ENCODE data around the gene ZSCAN2.
A peak's percentile ranks its signal among the peaks of the same experiment; 100 is the strongest.
"Not testable (repeated sequence)": the region's sequence is repeated elsewhere in the genome, so short reads cannot be mapped to it uniquely, and the experiment has no call there.

The ZSCAN2 gene

DNA sequence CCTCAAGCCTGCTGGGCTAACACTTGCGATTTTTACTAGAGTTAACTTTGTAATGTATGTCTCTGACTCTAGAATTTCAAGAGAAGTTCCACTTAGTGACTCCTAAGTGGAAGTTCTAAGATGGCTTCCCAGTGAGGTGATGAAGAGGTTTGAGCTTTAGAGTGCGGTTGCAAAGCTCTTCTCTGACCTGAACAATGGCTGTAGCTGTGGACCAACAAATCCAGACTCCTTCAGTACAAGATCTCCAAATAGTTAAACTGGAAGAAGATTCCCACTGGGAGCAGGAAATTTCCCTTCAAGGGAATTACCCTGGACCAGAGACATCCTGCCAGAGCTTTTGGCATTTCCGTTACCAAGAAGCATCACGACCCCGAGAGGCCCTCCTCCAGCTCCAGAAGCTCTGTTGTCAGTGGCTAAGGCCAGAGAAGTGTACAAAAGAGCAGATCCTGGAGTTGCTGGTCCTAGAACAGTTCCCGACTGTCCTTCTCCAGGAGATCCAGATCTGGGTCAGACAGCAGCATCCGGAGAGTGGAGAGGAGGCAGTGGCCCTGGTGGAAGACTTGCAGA is 31.0 kb downstream of the ZSCAN2 start:
- TF ChIP-seq, protein P1, sequence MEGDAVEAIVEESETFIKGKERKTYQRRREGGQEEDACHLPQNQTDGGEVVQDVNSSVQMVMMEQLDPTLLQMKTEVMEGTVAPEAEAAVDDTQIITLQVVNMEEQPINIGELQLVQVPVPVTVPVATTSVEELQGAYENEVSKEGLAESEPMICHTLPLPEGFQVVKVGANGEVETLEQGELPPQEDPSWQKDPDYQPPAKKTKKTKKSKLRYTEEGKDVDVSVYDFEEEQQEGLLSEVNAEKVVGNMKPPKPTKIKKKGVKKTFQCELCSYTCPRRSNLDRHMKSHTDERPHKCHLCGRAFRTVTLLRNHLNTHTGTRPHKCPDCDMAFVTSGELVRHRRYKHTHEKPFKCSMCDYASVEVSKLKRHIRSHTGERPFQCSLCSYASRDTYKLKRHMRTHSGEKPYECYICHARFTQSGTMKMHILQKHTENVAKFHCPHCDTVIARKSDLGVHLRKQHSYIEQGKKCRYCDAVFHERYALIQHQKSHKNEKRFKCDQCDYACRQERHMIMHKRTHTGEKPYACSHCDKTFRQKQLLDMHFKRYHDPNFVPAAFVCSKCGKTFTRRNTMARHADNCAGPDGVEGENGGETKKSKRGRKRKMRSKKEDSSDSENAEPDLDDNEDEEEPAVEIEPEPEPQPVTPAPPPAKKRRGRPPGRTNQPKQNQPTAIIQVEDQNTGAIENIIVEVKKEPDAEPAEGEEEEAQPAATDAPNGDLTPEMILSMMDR (IDR thresholded peaks at IDR 0.05; ENCODE audit: low read depth, low read length) = no peak
- peak overlapping the region; percentile 75 for H3K4me3 ChIP-seq (ENCODE audit: low read depth, low read length)

GRCh38 chr15:84633311-84634227 is 32.8 kb downstream of the ZSCAN2 start:
- TF ChIP-seq, protein P1 (IDR thresholded peaks at IDR 0.05; ENCODE audit: low read depth, low read length) = no peak
- H3K4me3 ChIP-seq (ENCODE audit: low read depth, low read length) = peak overlapping the region; percentile 61

- peak overlapping the region; percentile 61 for H3K4me3 ChIP-seq (ENCODE audit: low read depth, low read length)
- TF ChIP-seq, protein P1 (IDR thresholded peaks at IDR 0.05; ENCODE audit: low read depth, low read length) = no peak
These were observed 33.5 kb downstream of the ZSCAN2 start for GRCh38 chr15:84634228-84634837.

DNA sequence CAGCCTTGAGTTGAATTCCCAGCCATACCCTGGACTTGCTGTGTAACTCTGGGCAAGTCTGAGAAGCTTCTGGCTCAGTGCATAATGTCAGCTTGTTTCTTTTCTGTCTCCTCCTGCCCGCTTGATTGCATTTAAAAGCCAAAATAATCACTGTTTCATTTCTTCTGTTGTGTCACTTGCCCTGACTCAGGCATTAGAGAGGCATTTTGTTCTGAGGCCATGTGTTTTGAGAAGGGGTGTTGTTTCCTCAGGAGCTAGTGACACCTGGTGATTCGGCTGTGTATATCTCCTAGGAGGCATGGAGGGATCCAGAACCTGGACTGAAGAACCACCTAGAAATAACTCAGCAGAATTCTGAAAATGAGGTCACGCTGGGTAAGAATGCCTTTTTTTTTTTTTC is 37.3 kb downstream of the ZSCAN2 start:
- no peak overlapping the region for H3K4me3 ChIP-seq (ENCODE audit: low read depth, low read length)
- TF ChIP-seq, protein P1 (IDR thresholded peaks at IDR 0.05; ENCODE audit: low read depth, low read length) = no peak

- H3K4me3 ChIP-seq (ENCODE audit: low read depth, low read length) = not testable (repeated sequence)
These were observed 41.1 kb downstream of the ZSCAN2 start for GRCh38 chr15:84641871-84642270.

GRCh38 chr15:84642640-84643039 is 41.8 kb downstream of the ZSCAN2 start:
- H3K4me3 ChIP-seq (ENCODE audit: low read depth, low read length) = not testable (repeated sequence)

DNA sequence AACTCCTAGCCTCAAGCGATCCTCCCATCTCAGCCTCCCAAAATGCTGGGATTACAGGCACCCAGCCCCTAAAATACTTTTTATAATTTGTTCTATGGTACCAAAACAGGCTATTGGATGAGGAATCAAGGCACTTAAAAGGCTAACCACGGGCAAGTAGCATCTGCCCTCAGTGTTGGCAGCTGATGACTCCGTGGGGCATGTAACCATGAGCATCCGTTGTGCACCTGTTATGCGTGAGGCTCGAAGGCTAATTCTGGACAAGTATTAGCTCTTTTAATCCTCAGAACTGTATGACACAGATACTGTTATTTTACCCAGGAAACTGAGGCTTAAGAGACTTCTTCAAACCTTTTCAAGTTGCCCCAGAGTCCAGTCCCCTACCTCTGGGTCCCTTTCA is 43.0 kb downstream of the ZSCAN2 start:
- TF ChIP-seq, protein P1 (IDR thresholded peaks at IDR 0.05; ENCODE audit: low read depth, low read length) = no peak
- H3K4me3 ChIP-seq (ENCODE audit: low read depth, low read length) = no peak overlapping the region

DNA sequence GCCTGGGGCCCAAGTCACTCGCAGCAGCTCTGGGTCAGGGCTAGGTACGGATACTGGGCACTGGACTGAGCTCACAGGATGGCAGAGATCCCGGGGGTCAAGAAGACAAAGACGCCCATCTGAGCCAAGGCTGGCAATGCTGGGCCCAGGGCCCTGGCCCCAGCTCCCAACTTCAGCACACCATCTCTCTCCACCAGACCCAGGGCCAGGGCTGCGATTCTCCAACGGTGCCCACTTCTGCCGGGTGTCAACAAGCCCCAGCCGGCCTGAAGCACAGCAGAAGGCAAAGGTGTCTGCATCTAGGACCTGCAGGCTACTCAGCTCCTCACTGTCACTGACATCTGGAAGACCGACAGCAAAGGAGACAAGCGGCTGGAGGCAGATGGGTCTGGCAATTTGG is 44.7 kb downstream of the ZSCAN2 start:
- H3K4me3 ChIP-seq (ENCODE audit: low read depth, low read length) = no peak overlapping the region
- TF ChIP-seq, protein P1 (IDR thresholded peaks at IDR 0.05; ENCODE audit: low read depth, low read length) = no peak

Data from WI38 (cell line).